GM23338 (cell line): ENCODE results near the gene PLEKHG5. TPM values are rescaled to one million over a fixed set of nuclear protein-coding genes. Genes with fewer than 3 reads are reported as not detected.
"Not testable (repeated sequence)": the region's sequence is repeated elsewhere in the genome, so short reads cannot be mapped to it uniquely, and the experiment has no call there.

Experiments used
- ATAC-seq: fragments of 200-7000 bp; cut with Tn5 transposase; 3 replicates; pipeline ENCODE4 v1.9.1; 2020
- DNase-seq: peaks from one replicate; pipeline ENCODE4 v3.0.0-alpha.2; 2015; ENCODE audit warnings: low spot score
- H2AFZ ChIP-seq: fragments of 200-600 bp; sonication (generic); 2 replicates; pipeline ENCODE4 v1.8.0; 2016; ENCODE audit warnings: antibody characterized with exemption, mild to moderate bottlenecking, moderate library complexity
- H3F3A ChIP-seq: fragments of 200-600 bp; sonication (generic); replicated peaks from 2 replicates; pipeline ENCODE4 v1.8.0; 2017; ENCODE audit warnings: antibody characterized with exemption, mixed run types, low read depth
- H3K27ac ChIP-seq: fragments of 200-600 bp; sonication (generic); 2 replicates; pipeline ENCODE4 v1.6.1; 2016; ENCODE audit warnings: low read depth
- H3K27me3 ChIP-seq: fragments of 200-600 bp; sonication (generic); 2 replicates; pipeline ENCODE4 v1.8.0; 2016; ENCODE audit warnings: mild to moderate bottlenecking, mixed run types, moderate library complexity; ENCODE audit not compliant: insufficient read depth
- H3K36me3 ChIP-seq: fragments of 200-600 bp; sonication (generic); 2 replicates; pipeline ENCODE4 v1.8.0; 2016; ENCODE audit warnings: mild to moderate bottlenecking; ENCODE audit not compliant: insufficient read depth
- H3K4me1 ChIP-seq: fragments of 200-600 bp; sonication (generic); 2 replicates; pipeline ENCODE4 v1.8.0; 2016; ENCODE audit warnings: mild to moderate bottlenecking, moderate library complexity; ENCODE audit not compliant: insufficient read depth
- H3K4me2 ChIP-seq: fragments of 200-600 bp; sonication (generic); 2 replicates; pipeline ENCODE4 v1.7.1; 2017; ENCODE audit warnings: mixed run types
- H3K4me3 ChIP-seq: fragments of 200-600 bp; sonication (generic); 2 replicates; pipeline ENCODE4 v1.6.1; 2016; ENCODE audit warnings: mixed run types
- H3K79me2 ChIP-seq: fragments of 200-600 bp; sonication (generic); replicated peaks from 2 replicates; pipeline ENCODE4 v1.8.0; 2017; ENCODE audit warnings: mild to moderate bottlenecking; ENCODE audit not compliant: insufficient read depth
- H3K9me2 ChIP-seq: fragments of 200-600 bp; sonication (generic); 2 replicates; pipeline ENCODE4 v1.8.0; 2017; ENCODE audit not compliant: insufficient read depth
- H4K20me1 ChIP-seq: fragments of 200-600 bp; sonication (generic); replicated peaks from 2 replicates; pipeline ENCODE4 v1.8.0; 2017; ENCODE audit warnings: mild to moderate bottlenecking; ENCODE audit not compliant: insufficient read depth
- H3K27ac Mint-ChIP-seq: 2 replicates; pipeline ENCODE4 v1.8.0; 2020; ENCODE audit warnings: inconsistent platforms, mild to moderate bottlenecking, moderate library complexity, mixed read lengths
- H3K27me3 Mint-ChIP-seq: 3 replicates; pipeline ENCODE4 v1.8.0; 2022; ENCODE audit warnings: low read depth, mild to moderate bottlenecking, moderate library complexity, mixed read lengths, inconsistent platforms; ENCODE audit not compliant: insufficient read depth, poor library complexity
- H3K36me3 Mint-ChIP-seq: 3 replicates; pipeline ENCODE4 v1.8.0; 2021; ENCODE audit warnings: low read depth, mild to moderate bottlenecking, inconsistent platforms, moderate library complexity, mixed read lengths
- H3K4me1 Mint-ChIP-seq: 3 replicates; pipeline ENCODE4 v1.8.0; 2020; ENCODE audit warnings: mild to moderate bottlenecking, inconsistent platforms, mixed read lengths
- H3K4me3 Mint-ChIP-seq: 3 replicates; pipeline ENCODE4 v1.8.0; 2021; ENCODE audit warnings: moderate library complexity, mild to moderate bottlenecking, inconsistent platforms, mixed read lengths
- H3K9me3 Mint-ChIP-seq: 3 replicates; pipeline ENCODE4 v1.8.0; 2020; ENCODE audit warnings: moderate library complexity, mild to moderate bottlenecking, inconsistent platforms, mixed read lengths
- CREB1 ChIP-seq: fragments of 250-450 bp; sonication (Bioruptor Pico); IDR thresholded peaks from 2 replicates; pipeline ENCODE4 v1.5.0; 2020; ENCODE audit warnings: low read depth, mild to moderate bottlenecking, moderate library complexity
- STAT1 ChIP-seq: IDR thresholded peaks from one replicate; pipeline ENCODE4 v1.6.1; 2016; ENCODE audit warnings: antibody characterized with exemption; ENCODE audit not compliant: unreplicated experiment
- polyA plus RNA-seq: library from polyadenylated mRNA; unstranded; fragments of >200 nt; fragmentation: Nextera tagmentation; extraction: Ambion mirVana; gene quantifications from 2 replicates; pipeline ENCODE4 v1.2.1, GENCODE V29; 2016
- total RNA-seq: library from RNA; depleted of rRNA; stranded (reverse); fragments of >200 nt; shearing (Covaris generic); gene quantifications from 2 replicates; pipeline ENCODE4 v1.2.3, GENCODE V29; 2014
- TF ChIP-seq, protein P1 (sequence below): fragments of 250-450 bp; sonication (Bioruptor Pico); IDR thresholded peaks from 2 replicates; pipeline ENCODE4 v1.5.0; 2020; ENCODE audit warnings: mild to moderate bottlenecking, moderate library complexity
- TF ChIP-seq, protein P2 (sequence below): IDR thresholded peaks from 2 replicates; pipeline ENCODE4 v1.6.1; 2016; ENCODE audit warnings: antibody characterized with exemption

PLEKHG5 gene
- total and polyA plus RNA-seq, 2 experiments from 2014 or later = 9.0 to 26.4 TPM

DNA sequence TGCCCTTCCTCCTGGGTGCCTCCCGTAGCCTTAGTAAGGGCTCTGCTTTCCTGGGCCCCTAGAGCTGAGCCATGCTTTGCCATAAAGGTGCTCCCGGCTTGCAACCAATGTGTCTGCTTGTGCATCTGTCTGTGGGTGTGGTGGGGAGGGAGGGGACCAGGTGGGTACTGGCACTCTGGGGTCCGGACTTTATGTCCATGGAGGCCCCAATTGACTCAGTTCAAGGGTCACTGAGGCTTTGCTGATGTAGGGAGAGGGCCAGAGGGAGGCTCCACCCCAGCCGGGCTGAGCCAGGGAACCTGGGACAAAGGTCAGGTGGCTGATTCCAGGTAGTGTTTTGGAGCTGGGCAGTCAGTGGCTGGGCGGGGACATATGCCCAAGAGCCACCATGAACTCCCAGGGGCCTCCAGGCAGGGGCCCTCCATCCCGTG, 40.5 kb downstream of the PLEKHG5 start (continued):
- TF ChIP-seq, protein P1, sequence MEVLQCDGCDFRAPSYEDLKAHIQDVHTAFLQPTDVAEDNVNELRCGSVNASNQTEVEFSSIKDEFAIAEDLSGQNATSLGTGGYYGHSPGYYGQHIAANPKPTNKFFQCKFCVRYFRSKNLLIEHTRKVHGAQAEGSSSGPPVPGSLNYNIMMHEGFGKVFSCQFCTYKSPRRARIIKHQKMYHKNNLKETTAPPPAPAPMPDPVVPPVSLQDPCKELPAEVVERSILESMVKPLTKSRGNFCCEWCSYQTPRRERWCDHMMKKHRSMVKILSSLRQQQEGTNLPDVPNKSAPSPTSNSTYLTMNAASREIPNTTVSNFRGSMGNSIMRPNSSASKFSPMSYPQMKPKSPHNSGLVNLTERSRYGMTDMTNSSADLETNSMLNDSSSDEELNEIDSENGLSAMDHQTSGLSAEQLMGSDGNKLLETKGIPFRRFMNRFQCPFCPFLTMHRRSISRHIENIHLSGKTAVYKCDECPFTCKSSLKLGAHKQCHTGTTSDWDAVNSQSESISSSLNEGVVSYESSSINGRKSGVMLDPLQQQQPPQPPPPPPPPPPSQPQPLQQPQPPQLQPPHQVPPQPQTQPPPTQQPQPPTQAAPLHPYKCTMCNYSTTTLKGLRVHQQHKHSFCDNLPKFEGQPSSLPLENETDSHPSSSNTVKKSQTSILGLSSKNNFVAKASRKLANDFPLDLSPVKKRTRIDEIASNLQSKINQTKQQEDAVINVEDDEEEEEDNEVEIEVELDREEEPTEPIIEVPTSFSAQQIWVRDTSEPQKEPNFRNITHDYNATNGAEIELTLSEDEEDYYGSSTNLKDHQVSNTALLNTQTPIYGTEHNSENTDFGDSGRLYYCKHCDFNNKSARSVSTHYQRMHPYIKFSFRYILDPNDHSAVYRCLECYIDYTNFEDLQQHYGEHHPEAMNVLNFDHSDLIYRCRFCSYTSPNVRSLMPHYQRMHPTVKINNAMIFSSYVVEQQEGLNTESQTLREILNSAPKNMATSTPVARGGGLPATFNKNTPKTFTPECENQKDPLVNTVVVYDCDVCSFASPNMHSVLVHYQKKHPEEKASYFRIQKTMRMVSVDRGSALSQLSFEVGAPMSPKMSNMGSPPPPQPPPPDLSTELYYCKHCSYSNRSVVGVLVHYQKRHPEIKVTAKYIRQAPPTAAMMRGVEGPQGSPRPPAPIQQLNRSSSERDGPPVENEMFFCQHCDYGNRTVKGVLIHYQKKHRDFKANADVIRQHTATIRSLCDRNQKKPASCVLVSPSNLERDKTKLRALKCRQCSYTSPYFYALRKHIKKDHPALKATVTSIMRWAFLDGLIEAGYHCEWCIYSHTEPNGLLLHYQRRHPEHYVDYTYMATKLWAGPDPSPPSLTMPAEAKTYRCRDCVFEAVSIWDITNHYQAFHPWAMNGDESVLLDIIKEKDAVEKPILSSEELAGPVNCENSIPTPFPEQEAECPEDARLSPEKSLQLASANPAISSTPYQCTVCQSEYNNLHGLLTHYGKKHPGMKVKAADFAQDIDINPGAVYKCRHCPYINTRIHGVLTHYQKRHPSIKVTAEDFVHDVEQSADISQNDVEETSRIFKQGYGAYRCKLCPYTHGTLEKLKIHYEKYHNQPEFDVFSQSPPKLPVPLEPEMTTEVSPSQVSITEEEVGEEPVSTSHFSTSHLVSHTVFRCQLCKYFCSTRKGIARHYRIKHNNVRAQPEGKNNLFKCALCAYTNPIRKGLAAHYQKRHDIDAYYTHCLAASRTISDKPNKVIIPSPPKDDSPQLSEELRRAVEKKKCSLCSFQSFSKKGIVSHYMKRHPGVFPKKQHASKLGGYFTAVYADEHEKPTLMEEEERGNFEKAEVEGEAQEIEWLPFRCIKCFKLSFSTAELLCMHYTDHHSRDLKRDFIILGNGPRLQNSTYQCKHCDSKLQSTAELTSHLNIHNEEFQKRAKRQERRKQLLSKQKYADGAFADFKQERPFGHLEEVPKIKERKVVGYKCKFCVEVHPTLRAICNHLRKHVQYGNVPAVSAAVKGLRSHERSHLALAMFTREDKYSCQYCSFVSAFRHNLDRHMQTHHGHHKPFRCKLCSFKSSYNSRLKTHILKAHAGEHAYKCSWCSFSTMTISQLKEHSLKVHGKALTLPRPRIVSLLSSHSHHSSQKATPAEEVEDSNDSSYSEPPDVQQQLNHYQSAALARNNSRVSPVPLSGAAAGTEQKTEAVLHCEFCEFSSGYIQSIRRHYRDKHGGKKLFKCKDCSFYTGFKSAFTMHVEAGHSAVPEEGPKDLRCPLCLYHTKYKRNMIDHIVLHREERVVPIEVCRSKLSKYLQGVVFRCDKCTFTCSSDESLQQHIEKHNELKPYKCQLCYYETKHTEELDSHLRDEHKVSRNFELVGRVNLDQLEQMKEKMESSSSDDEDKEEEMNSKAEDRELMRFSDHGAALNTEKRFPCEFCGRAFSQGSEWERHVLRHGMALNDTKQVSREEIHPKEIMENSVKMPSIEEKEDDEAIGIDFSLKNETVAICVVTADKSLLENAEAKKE = no peak
- TF ChIP-seq, protein P2, sequence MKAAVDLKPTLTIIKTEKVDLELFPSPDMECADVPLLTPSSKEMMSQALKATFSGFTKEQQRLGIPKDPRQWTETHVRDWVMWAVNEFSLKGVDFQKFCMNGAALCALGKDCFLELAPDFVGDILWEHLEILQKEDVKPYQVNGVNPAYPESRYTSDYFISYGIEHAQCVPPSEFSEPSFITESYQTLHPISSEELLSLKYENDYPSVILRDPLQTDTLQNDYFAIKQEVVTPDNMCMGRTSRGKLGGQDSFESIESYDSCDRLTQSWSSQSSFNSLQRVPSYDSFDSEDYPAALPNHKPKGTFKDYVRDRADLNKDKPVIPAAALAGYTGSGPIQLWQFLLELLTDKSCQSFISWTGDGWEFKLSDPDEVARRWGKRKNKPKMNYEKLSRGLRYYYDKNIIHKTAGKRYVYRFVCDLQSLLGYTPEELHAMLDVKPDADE = no peak
- no peak for TF ChIP-seq CREB1 (CRISPR knock-in tag)
- no peak for TF ChIP-seq STAT1

DNA sequence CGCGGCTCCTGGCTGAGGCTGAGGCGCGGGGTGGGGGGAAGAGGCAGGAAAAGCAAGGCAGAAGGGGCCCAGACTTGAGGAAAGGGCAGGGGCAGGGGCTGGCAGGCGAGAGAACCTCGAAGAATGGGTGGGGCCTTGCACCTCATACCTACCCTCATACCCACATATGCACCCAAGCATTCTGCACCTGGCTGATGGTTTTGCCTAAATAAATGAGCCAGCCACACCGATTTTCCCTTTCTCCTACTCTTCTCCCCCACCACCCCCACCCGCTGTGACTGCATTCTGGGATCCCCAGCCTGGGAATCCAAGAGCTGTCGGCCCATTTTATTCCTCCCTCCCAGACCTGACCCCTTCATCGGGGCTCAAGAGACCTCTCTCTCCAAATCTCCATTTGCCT, 41.0 kb downstream of the PLEKHG5 start:
- H4K20me1 ChIP-seq, H3K36me3 ChIP-seq, ATAC-seq, H3K36me3 Mint-ChIP-seq, H3F3A ChIP-seq, H3K9me2 ChIP-seq, DNase-seq, H3K4me2 ChIP-seq, H3K4me3 Mint-ChIP-seq, H3K27ac Mint-ChIP-seq, H3K79me2 ChIP-seq, H3K9me3 Mint-ChIP-seq, H2AFZ ChIP-seq, H3K4me3 ChIP-seq, H3K4me1 ChIP-seq, H3K27ac ChIP-seq: not testable (repeated sequence)
- Mint-ChIP-seq H3K27me3 (peaks cover 34% of the 10 kb centered on the region), H3K4me1 (peaks cover 31% of the 10 kb centered on the region)
- peaks cover 24% of the 10 kb centered on the region for H3K27me3 ChIP-seq
